ENCODE data around the gene MLXIP. TPM values are rescaled to one million over a fixed set of nuclear protein-coding genes. Genes with fewer than 3 reads are reported as not detected.

MLXIP gene
- total and polyA plus RNA-seq, 2 of the 8 experiments (the other 6 are each of a cell fraction or from before 2014, with no cell fraction given), result 5.5 to 40.5 TPM

DNA sequence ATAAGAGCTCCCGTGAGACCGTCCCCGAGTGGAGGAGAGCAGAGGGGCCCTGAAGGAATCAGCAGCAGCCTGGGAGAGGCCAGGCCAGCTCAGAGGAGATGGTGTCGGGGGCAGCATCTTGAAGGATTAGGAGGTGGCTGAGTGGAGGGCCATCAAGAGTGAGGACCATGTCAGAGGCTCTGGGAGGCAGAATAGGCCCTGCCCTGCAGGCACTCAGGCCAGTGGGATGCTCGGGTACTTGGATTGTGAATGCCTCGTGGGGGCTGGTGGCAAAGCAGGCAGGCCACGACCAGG, 47.7 kb downstream of the MLXIP start (continued):
- no peak for TF ChIP-seq CHD1 (IDR thresholded peaks at IDR 0.05; ENCODE audit: low read depth, low read length)
- TF ChIP-seq TEAD4 (IDR thresholded peaks at IDR 0.05; ENCODE audit: low read depth, low read length), result no peak
- no peak for TF ChIP-seq MAFK (IDR thresholded peaks at IDR 0.05; ENCODE audit: low read depth, low read length)
